Measurements from ENCODE around the gene PKIB.

DNA sequence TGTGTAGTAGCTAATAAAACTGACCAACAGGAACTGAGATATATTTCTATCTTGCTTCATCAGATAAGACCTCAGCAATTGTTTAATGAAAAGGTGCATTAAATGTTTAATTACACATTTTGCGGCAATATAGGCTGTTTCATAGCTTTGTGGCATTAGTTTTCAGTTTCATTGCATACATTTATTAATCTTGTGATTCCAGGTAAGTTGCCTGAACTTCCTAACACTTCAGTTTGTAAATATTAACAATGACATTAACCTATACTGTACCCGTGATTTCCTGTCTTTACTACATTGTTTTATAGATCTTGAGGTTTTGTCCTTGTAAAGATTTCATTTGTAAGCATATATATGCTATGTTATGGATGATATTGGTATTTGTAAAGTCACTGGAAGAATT is 66.5 kb downstream of the PKIB start:
- TF ChIP-seq SUZ12 (IDR thresholded peaks at IDR 0.05; ENCODE audit: extremely low read depth, insufficient read depth, insufficient read length) (no peak), ZNF274 (IDR thresholded peaks at IDR 0.05; ENCODE audit: low read depth, low read length) (no peak)

Data from NT2/D1 (cell line).